Effector memory CD4-positive, alpha-beta T cell (primary cell): Measurements from ENCODE around the gene ARMS2.

Experiments used
- DNase-seq, 3 donors: peaks; one replicate each; pipeline ENCODE4 v3.0.0-alpha.2; 2020
- H3K27ac ChIP-seq: 2 replicates; pipeline ENCODE4 v1.7.0; 2013; ENCODE audit warnings: mild to moderate bottlenecking, low read length, moderate library complexity; ENCODE audit not compliant: insufficient read depth, poor library complexity, severe bottlenecking
- H3K27me3 ChIP-seq: replicated peaks from 2 replicates; pipeline ENCODE4 v1.7.0; 2013; ENCODE audit warnings: mild to moderate bottlenecking, low read length; ENCODE audit not compliant: insufficient read depth, control insufficient read depth, poor library complexity, severe bottlenecking
- H3K36me3 ChIP-seq: 2 replicates; pipeline ENCODE4 v1.7.0; 2013; ENCODE audit warnings: mild to moderate bottlenecking, low read length, moderate library complexity; ENCODE audit not compliant: control insufficient read depth, insufficient read depth
- H3K4me1 ChIP-seq: 2 replicates; pipeline ENCODE4 v1.7.0; 2013; ENCODE audit warnings: low read length, mild to moderate bottlenecking; ENCODE audit not compliant: control insufficient read depth, insufficient read depth, poor library complexity, severe bottlenecking
- H3K4me3 ChIP-seq: 2 replicates; pipeline ENCODE4 v1.7.0; 2013; ENCODE audit warnings: low read length, low read depth, mild to moderate bottlenecking; ENCODE audit not compliant: insufficient read depth, poor library complexity, severe bottlenecking
- H3K9me3 ChIP-seq: 2 replicates; pipeline ENCODE4 v1.7.0; 2013; ENCODE audit warnings: mild to moderate bottlenecking, low read length, moderate library complexity; ENCODE audit not compliant: control insufficient read depth

ARMS2 gene

GRCh38 chr10:122500194-122500593 lies 45.7 kb downstream of the ARMS2 start:
- H3K27ac ChIP-seq, result no peak overlapping the region
- no peaks in the 10 kb centered on the region for H3K9me3 ChIP-seq
- no peak overlapping the region for H3K4me3 ChIP-seq
- H3K27me3 ChIP-seq, result no peaks in the 10 kb centered on the region
- DNase-seq, result no peak
- H3K4me1 ChIP-seq, result peaks cover 4% of the 10 kb centered on the region
- no peaks in the 10 kb centered on the region for H3K36me3 ChIP-seq

- Histone ChIP-seq H3K27me3 (no peaks in the 10 kb centered on the region), H3K27ac (no peak overlapping the region), H3K36me3 (no peaks in the 10 kb centered on the region), H3K9me3 (no peaks in the 10 kb centered on the region), H3K4me3 (no peak overlapping the region), H3K4me1 (peaks cover 2% of the 10 kb centered on the region)
- no peak for DNase-seq
Measured at GRCh38 chr10:122500726-122501125, 46.3 kb downstream of the ARMS2 start.

GRCh38 chr10:122503012-122503411 lies 48.6 kb downstream of the ARMS2 start:
- Histone ChIP-seq H3K27me3 (no peaks in the 10 kb centered on the region), H3K27ac (no peak overlapping the region), H3K36me3 (no peaks in the 10 kb centered on the region), H3K4me1 (no peaks in the 10 kb centered on the region), H3K9me3 (no peaks in the 10 kb centered on the region), H3K4me3 (no peak overlapping the region)
- DNase-seq, result no peak

- Histone ChIP-seq H3K4me3 (no peak overlapping the region), H3K4me1 (no peaks in the 10 kb centered on the region), H3K27me3 (no peaks in the 10 kb centered on the region), H3K9me3 (no peaks in the 10 kb centered on the region), H3K36me3 (no peaks in the 10 kb centered on the region), H3K27ac (no peak overlapping the region)
- DNase-seq, result no peak
Measured at GRCh38 chr10:122503886-122504609, 49.6 kb downstream of the ARMS2 start.

GRCh38 chr10:122504610-122504950 lies 50.1 kb downstream of the ARMS2 start:
- H3K27ac ChIP-seq, result no peak overlapping the region

GRCh38 chr10:122505011-122505410 lies 50.6 kb downstream of the ARMS2 start:
- Histone ChIP-seq H3K4me3 (no peak overlapping the region), H3K4me1 (no peaks in the 10 kb centered on the region), H3K27me3 (no peaks in the 10 kb centered on the region), H3K27ac (no peak overlapping the region), H3K9me3 (no peaks in the 10 kb centered on the region), H3K36me3 (no peaks in the 10 kb centered on the region)
- no peak for DNase-seq

More at GRCh38 chr10:122504610-122504950, 50.1 kb downstream of the ARMS2 start:
- no peak for DNase-seq
- H3K4me1 ChIP-seq, result no peaks in the 10 kb centered on the region
- no peaks in the 10 kb centered on the region for H3K9me3 ChIP-seq
- no peaks in the 10 kb centered on the region for H3K36me3 ChIP-seq
- no peaks in the 10 kb centered on the region for H3K27me3 ChIP-seq
- no peak overlapping the region for H3K4me3 ChIP-seq

- no peaks in the 10 kb centered on the region for H3K9me3 ChIP-seq
- no peaks in the 10 kb centered on the region for H3K27me3 ChIP-seq
- DNase-seq, result no peak
- H3K27ac ChIP-seq, result no peak overlapping the region
- H3K4me3 ChIP-seq, result no peak overlapping the region
- H3K36me3 ChIP-seq, result no peaks in the 10 kb centered on the region
- no peaks in the 10 kb centered on the region for H3K4me1 ChIP-seq
Measured at GRCh38 chr10:122505885-122506645, 51.6 kb downstream of the ARMS2 start.
